K562 (cell line): Measurements from ENCODE around the gene CHST2. TPM values are rescaled to one million over a fixed set of nuclear protein-coding genes. Genes with fewer than 3 reads are reported as not detected.

Experiments used
- ARHGAP35 ChIP-seq: fragments of 450-650 bp; IDR thresholded peaks from 2 replicates; pipeline ENCODE4 v1.6.1; 2018; ENCODE audit not compliant: partially characterized antibody
- ARID1B ChIP-seq: fragments of 450-650 bp; IDR thresholded peaks from 2 replicates; pipeline ENCODE4 v1.6.1; 2016; ENCODE audit warnings: antibody characterized with exemption, mild to moderate bottlenecking, inconsistent platforms
- ATF7 ChIP-seq: fragments of 450-650 bp; IDR thresholded peaks from 2 replicates; pipeline ENCODE4 v1.7.1; 2014; ENCODE audit warnings: mild to moderate bottlenecking, moderate library complexity
- BCLAF1 ChIP-seq, 2 experiments: fragments of 450-650 bp in 1 of 2; IDR thresholded peaks; 2 replicates each; pipeline ENCODE4 v1.6.1; 2011 to 2017; ENCODE audit warnings: low read depth in 2 of 2, antibody characterized with exemption in 1 of 2, borderline replicate concordance in 1 of 2, low read length in 1 of 2, mild to moderate bottlenecking in 1 of 2, mixed read lengths in 1 of 2; ENCODE audit not compliant: control insufficient read depth in 1 of 2
- CBX8 ChIP-seq: fragments of 200-600 bp; sonication (generic); IDR thresholded peaks from 2 replicates; pipeline ENCODE4 v1.6.1; 2012; ENCODE audit warnings: borderline replicate concordance, mixed run types, low read depth, mild to moderate bottlenecking, moderate library complexity, mixed read lengths, low read length, control low read depth, inconsistent platforms; ENCODE audit not compliant: poor library complexity, severe bottlenecking; ENCODE audit errors: extremely low read depth
- CCAR2 ChIP-seq: fragments of 200-400 bp; formaldehyde crosslinking; IDR thresholded peaks from 2 replicates; pipeline ENCODE4 v1.6.1; 2017; ENCODE audit warnings: mild to moderate bottlenecking, low read depth, low read length
- DMBX1 ChIP-seq: fragments of 250-450 bp; sonication (Bioruptor Pico); IDR thresholded peaks from 2 replicates; pipeline ENCODE4 v1.8.0; 2022; ENCODE audit warnings: inconsistent platforms, mild to moderate bottlenecking, moderate library complexity, borderline replicate concordance
- ELF4 ChIP-seq: fragments of 450-650 bp; formaldehyde crosslinking; IDR thresholded peaks from 2 replicates; pipeline ENCODE4 v1.4.0; 2022; ENCODE audit warnings: missing genetic modification characterization
- FOXJ2 ChIP-seq: fragments of 200-800 bp; sonication (Bioruptor generic); IDR thresholded peaks from 2 replicates; pipeline ENCODE4 v1.6.1; 2016; ENCODE audit warnings: missing genetic modification characterization, missing compliant biosample characterization
- FUS ChIP-seq: fragments of 200-400 bp; formaldehyde crosslinking; optimal IDR thresholded peaks from 2 replicates; pipeline ENCODE3; 2017; ENCODE audit warnings: low read depth, low read length
- GATAD2A ChIP-seq: fragments of 450-650 bp; IDR thresholded peaks from 2 replicates; pipeline ENCODE4 v1.6.1; 2017
- GTF2A2 ChIP-seq: IDR thresholded peaks from 2 replicates; pipeline ENCODE4 v1.6.1; 2016; ENCODE audit warnings: mild to moderate bottlenecking, missing genetic modification characterization, missing compliant biosample characterization
- HIVEP1 ChIP-seq: fragments of 250-450 bp; sonication (Bioruptor Pico); IDR thresholded peaks from 2 replicates; pipeline ENCODE4 v1.4.0; 2020; ENCODE audit warnings: mild to moderate bottlenecking
- MAFG ChIP-seq: fragments of 450-650 bp; conservative IDR thresholded peaks from 2 replicates; pipeline ENCODE4 v1.6.1; 2016; ENCODE audit warnings: missing genetic modification characterization, missing compliant biosample characterization
- NCOR1 ChIP-seq: fragments of 450-650 bp; IDR thresholded peaks from 2 replicates; pipeline ENCODE4 v1.6.1; 2016; ENCODE audit warnings: mild to moderate bottlenecking, moderate library complexity
- SREBF1 ChIP-seq: fragments of 150-350 bp; IDR thresholded peaks from 2 replicates; pipeline ENCODE4 v1.6.1; 2014; ENCODE audit warnings: antibody characterized with exemption, low read depth, low read length, borderline replicate concordance
- ZFP36 ChIP-seq: fragments of 150-350 bp; IDR thresholded peaks from 2 replicates; pipeline ENCODE4 v1.6.1; 2018; ENCODE audit warnings: low read length, low read depth; ENCODE audit not compliant: partially characterized antibody
- ZNF316 ChIP-seq: fragments of 450-650 bp; IDR thresholded peaks from 2 replicates; pipeline ENCODE4 v1.6.1; 2016
- ZNF589 ChIP-seq: fragments of 200-800 bp; sonication (Bioruptor generic); IDR thresholded peaks from 2 replicates; pipeline ENCODE4 v1.6.1; 2016; ENCODE audit warnings: low read depth, missing genetic modification characterization, missing compliant biosample characterization
- ZNF785 ChIP-seq: fragments of 250-450 bp; sonication (Bioruptor Pico); IDR thresholded peaks from 2 replicates; pipeline ENCODE4 v1.4.0; 2020; ENCODE audit warnings: mild to moderate bottlenecking
- polyA plus RNA-seq, 8 experiments: library from polyadenylated mRNA; depleted of rRNA in 4 of 8; stranded (reverse) in 5 of 8; unstranded in 3 of 8; fragments of >200 nt; fragmentation: Nextera tagmentation in 2 of 8; fragmentation: Illumina TruSeq in 1 of 8; extraction: Ambion mirVana in 2 of 8; extraction: Trizol in 1 of 8; gene quantifications; 2 replicates each; pipeline versions ENCODE4 v1.2.1 to v1.2.3, GENCODE V29; 2011 to 2014; ENCODE audit warnings: inconsistent platforms in 1 of 8, missing spikeins in 1 of 8
- total RNA-seq, 7 experiments: library from RNA; depleted of rRNA in 6 of 7; stranded (reverse); fragments of >200 nt in 6 of 7; fragmentation: Illumina TruSeq in 2 of 7; extraction: Trizol in 2 of 7; gene quantifications; 2 replicates each; pipeline versions ENCODE4 v1.2.1 to v1.2.3, GENCODE V29; 2011 to 2021; ENCODE audit warnings: low replicate concordance in 1 of 7
- TF ChIP-seq, protein P1 (sequence below): fragments of 250-450 bp; sonication (Bioruptor Pico); IDR thresholded peaks from 2 replicates; pipeline ENCODE4 v1.8.0; 2021; ENCODE audit warnings: mild to moderate bottlenecking, moderate library complexity
- TF ChIP-seq, protein P2 (sequence below): fragments of 450-650 bp; IDR thresholded peaks from 2 replicates; pipeline ENCODE4 v1.6.1; 2016; ENCODE audit warnings: low read depth, mild to moderate bottlenecking, moderate library complexity
- TF ChIP-seq, protein P3 (sequence below): sonication (generic); formaldehyde crosslinking; IDR thresholded peaks from 2 replicates; pipeline ENCODE4 v1.5.0; 2020; ENCODE audit warnings: missing genetic modification reagents

The CHST2 gene
- total and polyA plus RNA-seq, 9 of the 15 experiments (the other 6 are each of a cell fraction or from before 2014, with no cell fraction given), result 3.4 to 60.3 (median 13.9) TPM

- TF ChIP-seq BCLAF1 (IDR thresholded peaks at IDR 0.05; ENCODE audit: borderline replicate concordance in 1 of 2, control insufficient read depth in 1 of 2, low read depth in 2 of 2, low read length in 1 of 2), result peak in 1 of 2 experiments; percentile 89; a peak in 1 of 4 replicates
- peak; percentile 70 for TF ChIP-seq MAFG
- no peak for TF ChIP-seq GTF2A2
- TF ChIP-seq ZNF316, result 0 out of 2 replicates have a peak, but pooled peaks have one; percentile 34
- TF ChIP-seq, protein P1, sequence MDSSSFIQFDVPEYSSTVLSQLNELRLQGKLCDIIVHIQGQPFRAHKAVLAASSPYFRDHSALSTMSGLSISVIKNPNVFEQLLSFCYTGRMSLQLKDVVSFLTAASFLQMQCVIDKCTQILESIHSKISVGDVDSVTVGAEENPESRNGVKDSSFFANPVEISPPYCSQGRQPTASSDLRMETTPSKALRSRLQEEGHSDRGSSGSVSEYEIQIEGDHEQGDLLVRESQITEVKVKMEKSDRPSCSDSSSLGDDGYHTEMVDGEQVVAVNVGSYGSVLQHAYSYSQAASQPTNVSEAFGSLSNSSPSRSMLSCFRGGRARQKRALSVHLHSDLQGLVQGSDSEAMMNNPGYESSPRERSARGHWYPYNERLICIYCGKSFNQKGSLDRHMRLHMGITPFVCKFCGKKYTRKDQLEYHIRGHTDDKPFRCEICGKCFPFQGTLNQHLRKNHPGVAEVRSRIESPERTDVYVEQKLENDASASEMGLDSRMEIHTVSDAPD (CRISPR knock-in tag), result no peak
- peak; percentile 45; the same call in 1 of the 2 replicates for TF ChIP-seq GATAD2A
- TF ChIP-seq CCAR2, result no peak
- TF ChIP-seq HIVEP1, result 0 out of 2 replicates have a peak, but pooled peaks have one; percentile 69
- TF ChIP-seq ZNF589 (CRISPR knock-in tag), result 0 out of 2 replicates have a peak, but pooled peaks have one; percentile 76
- peak; percentile 100 for TF ChIP-seq NCOR1
- TF ChIP-seq ZNF785 (CRISPR knock-in tag), result no peak
- TF ChIP-seq SREBF1, result no peak
- no peak for TF ChIP-seq ARHGAP35
- TF ChIP-seq ELF4 (CRISPR knock-in tag), result peak; percentile 69
- peak; percentile 80 for TF ChIP-seq ATF7
- TF ChIP-seq ARID1B, result peak; percentile 100
- no peak for TF ChIP-seq FUS
- no peak for TF ChIP-seq ZFP36
- TF ChIP-seq, protein P2, sequence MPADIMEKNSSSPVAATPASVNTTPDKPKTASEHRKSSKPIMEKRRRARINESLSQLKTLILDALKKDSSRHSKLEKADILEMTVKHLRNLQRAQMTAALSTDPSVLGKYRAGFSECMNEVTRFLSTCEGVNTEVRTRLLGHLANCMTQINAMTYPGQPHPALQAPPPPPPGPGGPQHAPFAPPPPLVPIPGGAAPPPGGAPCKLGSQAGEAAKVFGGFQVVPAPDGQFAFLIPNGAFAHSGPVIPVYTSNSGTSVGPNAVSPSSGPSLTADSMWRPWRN, result peak; percentile 79
- peak; percentile 93 for TF ChIP-seq DMBX1
- TF ChIP-seq, protein P3, sequence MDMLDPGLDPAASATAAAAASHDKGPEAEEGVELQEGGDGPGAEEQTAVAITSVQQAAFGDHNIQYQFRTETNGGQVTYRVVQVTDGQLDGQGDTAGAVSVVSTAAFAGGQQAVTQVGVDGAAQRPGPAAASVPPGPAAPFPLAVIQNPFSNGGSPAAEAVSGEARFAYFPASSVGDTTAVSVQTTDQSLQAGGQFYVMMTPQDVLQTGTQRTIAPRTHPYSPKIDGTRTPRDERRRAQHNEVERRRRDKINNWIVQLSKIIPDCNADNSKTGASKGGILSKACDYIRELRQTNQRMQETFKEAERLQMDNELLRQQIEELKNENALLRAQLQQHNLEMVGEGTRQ (CRISPR knock-in tag), result no peak
- no peak for TF ChIP-seq CBX8
- TF ChIP-seq FOXJ2 (tag), result no peak
Observed at GRCh38 chr3:143084856-143085731, 34.5 kb upstream of the CHST2 start (continued).
